ENCODE results near the gene LGI1. TPM values are rescaled to one million over a fixed set of nuclear protein-coding genes. Genes with fewer than 3 reads are reported as not detected.

The LGI1 gene
- total RNA-seq, 3 donors from 2014 or later = 0.15 to 0.48 TPM; not detected in 1

- intact Hi-C loops (cut with DNase I; ENCODE audit: low total_unique reads) = no loop called here
- Histone ChIP-seq H3K27ac (no peak overlapping the region), H3K4me1 (no peaks in the 10 kb centered on the region), H3K9me3 (no peaks in the 10 kb centered on the region), H3K27me3 (no peaks in the 10 kb centered on the region), H3K4me3 (peak overlapping the region in 1 of 3 donors; percentile 42), H3K36me3 (no peaks in the 10 kb centered on the region)
- DNase-seq (ENCODE audit: low spot score in 2 of 2) = peak; percentile 58 to 59
- TF ChIP-seq POLR2A (IDR thresholded peaks at IDR 0.05) (no peak), POLR2AphosphoS5 (IDR thresholded peaks at IDR 0.05) (no peak), CTCF (IDR thresholded peaks at IDR 0.05) (peak in 2 of 3 donors; percentile 73 to 81)
Observed at GRCh38 chr10:93816123-93816747, 58.5 kb downstream of the LGI1 start.

GRCh38 chr10:93818086-93818485 is 60.4 kb downstream of the LGI1 start:
- no peaks in the 10 kb centered on the region for H3K4me1 ChIP-seq
- intact Hi-C loops (cut with DNase I; ENCODE audit: low total_unique reads) = no loop called here
- no peaks in the 10 kb centered on the region for H3K36me3 ChIP-seq
- no peak for DNase-seq (ENCODE audit: low spot score in 2 of 2)
- H3K27me3 ChIP-seq = no peaks in the 10 kb centered on the region
- no peaks in the 10 kb centered on the region for H3K9me3 ChIP-seq
- TF ChIP-seq CTCF (IDR thresholded peaks at IDR 0.05) (no peak), POLR2A (IDR thresholded peaks at IDR 0.05) (no peak), POLR2AphosphoS5 (IDR thresholded peaks at IDR 0.05) (no peak)
- H3K4me3 ChIP-seq = no peak overlapping the region
- H3K27ac ChIP-seq = no peak overlapping the region

GRCh38 chr10:93819520-93819919 is 61.8 kb downstream of the LGI1 start:
- H3K9me3 ChIP-seq = no peaks in the 10 kb centered on the region

GRCh38 chr10:93820434-93820833 is 62.7 kb downstream of the LGI1 start:
- intact Hi-C loops (cut with DNase I; ENCODE audit: low total_unique reads) = no loop called here
- no peak overlapping the region for H3K4me3 ChIP-seq
- H3K27me3 ChIP-seq = no peaks in the 10 kb centered on the region
- H3K9me3 ChIP-seq = no peaks in the 10 kb centered on the region
- no peaks in the 10 kb centered on the region for H3K36me3 ChIP-seq
- no peaks in the 10 kb centered on the region for H3K4me1 ChIP-seq
- no peak for DNase-seq (ENCODE audit: low spot score in 2 of 2)
- H3K27ac ChIP-seq = no peak overlapping the region
- TF ChIP-seq POLR2A (IDR thresholded peaks at IDR 0.05) (no peak), POLR2AphosphoS5 (IDR thresholded peaks at IDR 0.05) (no peak), CTCF (IDR thresholded peaks at IDR 0.05) (no peak)

More at GRCh38 chr10:93819520-93819919, 61.8 kb downstream of the LGI1 start:
- intact Hi-C loops (cut with DNase I; ENCODE audit: low total_unique reads) = no loop called here
- Histone ChIP-seq H3K36me3 (no peaks in the 10 kb centered on the region), H3K4me3 (no peak overlapping the region), H3K4me1 (no peaks in the 10 kb centered on the region), H3K27me3 (no peaks in the 10 kb centered on the region), H3K27ac (no peak overlapping the region)
- TF ChIP-seq POLR2A (IDR thresholded peaks at IDR 0.05) (no peak), CTCF (IDR thresholded peaks at IDR 0.05) (no peak), POLR2AphosphoS5 (IDR thresholded peaks at IDR 0.05) (no peak)
- DNase-seq (ENCODE audit: low spot score in 2 of 2) = no peak

GRCh38 chr10:93821051-93821772 is 63.5 kb downstream of the LGI1 start:
- H3K36me3 ChIP-seq = no peaks in the 10 kb centered on the region
- H3K4me1 ChIP-seq = no peaks in the 10 kb centered on the region
- no peak overlapping the region for H3K4me3 ChIP-seq
- intact Hi-C loops (cut with DNase I; ENCODE audit: low total_unique reads) = no loop called here
- no peak overlapping the region for H3K27ac ChIP-seq
- H3K27me3 ChIP-seq = no peaks in the 10 kb centered on the region
- DNase-seq (ENCODE audit: low spot score in 2 of 2) = no peak
- no peaks in the 10 kb centered on the region for H3K9me3 ChIP-seq
- TF ChIP-seq CTCF (IDR thresholded peaks at IDR 0.05) = peak in 1 of 3 donors; percentile 23
- no peak for TF ChIP-seq POLR2AphosphoS5 (IDR thresholded peaks at IDR 0.05)
- TF ChIP-seq POLR2A (IDR thresholded peaks at IDR 0.05) = no peak

Measured in breast epithelium (tissue), 4 donors.